Adrenal gland (tissue), 5 donors: Measurements from ENCODE around the gene NRXN2.

Experiments used
- POLR2A ChIP-seq, 2 donors: fragments of 450-650 bp; IDR thresholded peaks; one replicate each; pipeline ENCODE4 v1.6.1; 2017; ENCODE audit warnings: antibody characterized with exemption in 2 of 2, mild to moderate bottlenecking in 2 of 2, moderate library complexity in 1 of 2
- TF ChIP-seq, protein P1 (sequence below), 6 experiments: fragments of 450-650 bp in 4 of 6; fragments of 200-600 bp in 2 of 6; sonication (generic) in 1 of 6; IDR thresholded peaks; 1 replicate in 5 of 6; 2 replicates in 1 of 6; pipeline versions ENCODE4 v1.5.1 to v1.8.0; 2016 to 2021; ENCODE audit warnings: antibody characterized with exemption in 6 of 6, mild to moderate bottlenecking in 2 of 6, moderate library complexity in 1 of 6
- donor health status: DM: no; HTN: no; CAD: no.

DNA sequence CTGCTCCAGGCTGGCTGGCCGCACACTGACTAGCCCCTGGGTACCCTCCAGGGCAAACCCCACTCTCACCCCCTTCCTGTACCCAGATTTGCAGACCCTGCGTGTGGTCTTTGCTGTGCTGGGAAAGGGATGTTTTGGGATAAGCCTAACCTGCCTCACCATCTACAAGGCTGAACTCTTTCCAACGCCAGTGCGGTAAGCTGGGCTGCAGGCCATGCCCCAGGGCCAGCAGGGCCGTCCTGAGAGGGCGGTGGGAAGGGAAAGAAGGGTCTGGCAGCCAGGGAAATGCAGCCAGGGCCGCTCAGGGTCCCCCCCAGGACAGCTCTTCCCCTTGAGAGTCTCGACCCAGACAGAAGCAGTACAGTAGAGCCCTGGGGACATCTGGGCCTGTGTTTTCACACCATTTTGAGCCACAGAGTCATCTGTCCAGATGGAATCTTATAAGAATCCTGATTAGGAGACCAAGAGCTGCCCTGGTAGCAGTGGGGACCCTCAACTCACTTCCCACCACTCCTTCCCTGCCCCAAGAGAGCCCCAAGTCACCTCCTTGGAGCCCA is 154.3 kb downstream of the NRXN2 start:
- TF ChIP-seq, protein P1, sequence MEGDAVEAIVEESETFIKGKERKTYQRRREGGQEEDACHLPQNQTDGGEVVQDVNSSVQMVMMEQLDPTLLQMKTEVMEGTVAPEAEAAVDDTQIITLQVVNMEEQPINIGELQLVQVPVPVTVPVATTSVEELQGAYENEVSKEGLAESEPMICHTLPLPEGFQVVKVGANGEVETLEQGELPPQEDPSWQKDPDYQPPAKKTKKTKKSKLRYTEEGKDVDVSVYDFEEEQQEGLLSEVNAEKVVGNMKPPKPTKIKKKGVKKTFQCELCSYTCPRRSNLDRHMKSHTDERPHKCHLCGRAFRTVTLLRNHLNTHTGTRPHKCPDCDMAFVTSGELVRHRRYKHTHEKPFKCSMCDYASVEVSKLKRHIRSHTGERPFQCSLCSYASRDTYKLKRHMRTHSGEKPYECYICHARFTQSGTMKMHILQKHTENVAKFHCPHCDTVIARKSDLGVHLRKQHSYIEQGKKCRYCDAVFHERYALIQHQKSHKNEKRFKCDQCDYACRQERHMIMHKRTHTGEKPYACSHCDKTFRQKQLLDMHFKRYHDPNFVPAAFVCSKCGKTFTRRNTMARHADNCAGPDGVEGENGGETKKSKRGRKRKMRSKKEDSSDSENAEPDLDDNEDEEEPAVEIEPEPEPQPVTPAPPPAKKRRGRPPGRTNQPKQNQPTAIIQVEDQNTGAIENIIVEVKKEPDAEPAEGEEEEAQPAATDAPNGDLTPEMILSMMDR (IDR thresholded peaks at IDR 0.05), result no peak
- no peak for TF ChIP-seq POLR2A (IDR thresholded peaks at IDR 0.05)
